Measurements from ENCODE around the gene PAM.

Gene PAM

GRCh38 chr5:103019804-103020203 is 264.7 kb downstream of the PAM start:
- Histone ChIP-seq H3K4me3 (ENCODE audit: insufficient read depth, low read length, poor library complexity, severe bottlenecking) (no peak overlapping the region), H3K4me2 (ENCODE audit: low read depth, low read length, poor library complexity, severe bottlenecking) (no peak overlapping the region), H4K20me1 (ENCODE audit: low read depth, low read length) (no peaks in the 10 kb centered on the region), H3K9me2 (replicated peaks; ENCODE audit: insufficient read depth, low read length) (no peaks in the 10 kb centered on the region), H3K9ac (ENCODE audit: low read length) (no peak overlapping the region), H3K36me3 (ENCODE audit: low read length) (no peaks in the 10 kb centered on the region), H3F3A (ENCODE audit: insufficient read depth) (no peaks in the 10 kb centered on the region), H2AFZ (ENCODE audit: low read depth, low read length, severe bottlenecking) (no peak overlapping the region), H3K27ac (ENCODE audit: low read depth, low read length) (no peak overlapping the region), H3K79me2 (ENCODE audit: insufficient read depth, low read length) (no peaks in the 10 kb centered on the region), H3K9me3 (ENCODE audit: insufficient read depth, low read length) (no peaks in the 10 kb centered on the region), H3K27me3 (ENCODE audit: low read length) (no peaks in the 10 kb centered on the region)
- TF ChIP-seq CTCF (IDR thresholded peaks at IDR 0.05; ENCODE audit: insufficient read depth, low read length, poor library complexity, severe bottlenecking) (no peak), EZH2phosphoT487 (conservative IDR thresholded peaks at IDR 0.05; ENCODE audit: low read length) (no peak)

DNA sequence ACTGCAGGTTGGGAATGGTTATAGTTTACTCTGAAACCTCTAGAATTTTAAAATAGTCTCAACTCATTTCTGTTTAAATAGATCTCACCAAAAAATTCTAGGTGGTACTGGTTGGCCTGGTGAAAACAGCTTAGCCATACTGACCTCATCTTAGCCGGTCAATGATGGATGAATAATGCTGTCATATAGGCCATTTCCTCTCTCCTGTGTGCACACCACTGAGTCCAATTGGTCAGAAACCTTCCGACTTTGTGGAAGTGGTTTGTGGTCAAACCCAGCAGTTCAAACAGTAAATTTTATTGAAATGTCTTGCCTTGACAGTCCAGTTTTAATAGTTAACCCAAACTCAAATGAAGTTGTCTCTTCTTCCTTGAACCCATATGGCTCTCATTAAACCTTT is 266.2 kb downstream of the PAM start:
- no peaks in the 10 kb centered on the region for H3K27me3 ChIP-seq (ENCODE audit: low read length)
- H3K27ac ChIP-seq (ENCODE audit: low read depth, low read length), result no peak overlapping the region
- H2AFZ ChIP-seq (ENCODE audit: low read depth, low read length, severe bottlenecking), result no peak overlapping the region
- TF ChIP-seq CTCF (IDR thresholded peaks at IDR 0.05; ENCODE audit: insufficient read depth, low read length, poor library complexity, severe bottlenecking), result no peak
- TF ChIP-seq EZH2phosphoT487 (conservative IDR thresholded peaks at IDR 0.05; ENCODE audit: low read length), result no peak
- H4K20me1 ChIP-seq (ENCODE audit: low read depth, low read length), result no peaks in the 10 kb centered on the region
- H3K9me3 ChIP-seq (ENCODE audit: insufficient read depth, low read length), result no peaks in the 10 kb centered on the region
- H3K36me3 ChIP-seq (ENCODE audit: low read length), result no peaks in the 10 kb centered on the region
- no peak overlapping the region for H3K9ac ChIP-seq (ENCODE audit: low read length)
- no peaks in the 10 kb centered on the region for H3F3A ChIP-seq (ENCODE audit: insufficient read depth)
- no peak overlapping the region for H3K4me2 ChIP-seq (ENCODE audit: low read depth, low read length, poor library complexity, severe bottlenecking)
- H3K4me3 ChIP-seq (ENCODE audit: insufficient read depth, low read length, poor library complexity, severe bottlenecking), result no peak overlapping the region
- H3K79me2 ChIP-seq (ENCODE audit: insufficient read depth, low read length), result no peaks in the 10 kb centered on the region
- no peaks in the 10 kb centered on the region for H3K9me2 ChIP-seq (replicated peaks; ENCODE audit: insufficient read depth, low read length)

GRCh38 chr5:103027267-103027666 is 272.2 kb downstream of the PAM start:
- Histone ChIP-seq H4K20me1 (ENCODE audit: low read depth, low read length) (no peaks in the 10 kb centered on the region), H3K4me3 (ENCODE audit: insufficient read depth, low read length, poor library complexity, severe bottlenecking) (no peak overlapping the region), H3K4me2 (ENCODE audit: low read depth, low read length, poor library complexity, severe bottlenecking) (no peak overlapping the region), H3K27ac (ENCODE audit: low read depth, low read length) (no peak overlapping the region), H3K9ac (ENCODE audit: low read length) (no peak overlapping the region), H3K9me3 (ENCODE audit: insufficient read depth, low read length) (no peaks in the 10 kb centered on the region), H3F3A (ENCODE audit: insufficient read depth) (no peaks in the 10 kb centered on the region), H2AFZ (ENCODE audit: low read depth, low read length, severe bottlenecking) (no peak overlapping the region), H3K9me2 (replicated peaks; ENCODE audit: insufficient read depth, low read length) (no peaks in the 10 kb centered on the region), H3K36me3 (ENCODE audit: low read length) (no peaks in the 10 kb centered on the region), H3K27me3 (ENCODE audit: low read length) (no peaks in the 10 kb centered on the region), H3K79me2 (ENCODE audit: insufficient read depth, low read length) (no peaks in the 10 kb centered on the region)
- no peak for TF ChIP-seq CTCF (IDR thresholded peaks at IDR 0.05; ENCODE audit: insufficient read depth, low read length, poor library complexity, severe bottlenecking)
- no peak for TF ChIP-seq EZH2phosphoT487 (conservative IDR thresholded peaks at IDR 0.05; ENCODE audit: low read length)
